WTC11 (cell line): ENCODE measurements around the gene CRELD2. TPM values are rescaled to one million over a fixed set of nuclear protein-coding genes. Genes with fewer than 3 reads are reported as not detected.

Experiments used
- ATAC-seq: fragments of 200-7000 bp; cut with Tn5 transposase; 2 replicates; pipeline ENCODE4 v1.10.0; 2021; ENCODE audit warnings: mild to moderate bottlenecking, moderate library complexity
- CTCF ChIA-PET: fragments of 300-600 bp; sonication (Branson Sonifier 250); formaldehyde crosslinking; loops from one replicate; lab custom pipeline; 2021; ENCODE audit warnings: antibody characterized with exemption; lab: Charles Lee
- POLR2A ChIA-PET: fragments of 350-600 bp; sonication (Branson Sonifier 250); formaldehyde crosslinking; loops from one replicate; lab custom pipeline; 2021; ENCODE audit warnings: antibody characterized with exemption; lab: Charles Lee
- DNase-seq: peaks from one replicate; pipeline ENCODE4 v3.0.0; 2021; ENCODE audit warnings: low spot score
- H3K27ac Mint-ChIP-seq: 2 replicates; pipeline ENCODE4 v1.8.0; 2021; ENCODE audit warnings: mixed read lengths
- H3K27me3 Mint-ChIP-seq: 2 replicates; pipeline ENCODE4 v1.8.0; 2021; ENCODE audit warnings: low read depth, mild to moderate bottlenecking, moderate library complexity, mixed read lengths
- H3K36me3 Mint-ChIP-seq: 2 replicates; pipeline ENCODE4 v1.8.0; 2021; ENCODE audit warnings: mixed read lengths
- H3K4me1 Mint-ChIP-seq: 2 replicates; pipeline ENCODE4 v1.8.0; 2022; ENCODE audit warnings: mixed read lengths
- H3K4me3 Mint-ChIP-seq: 2 replicates; pipeline ENCODE4 v1.8.0; 2021; ENCODE audit warnings: mild to moderate bottlenecking, moderate library complexity, mixed read lengths
- H3K9me3 Mint-ChIP-seq: 2 replicates; pipeline ENCODE4 v1.8.0; 2021; ENCODE audit warnings: mixed read lengths
- AFF4 ChIP-seq: sonication (generic); formaldehyde crosslinking; IDR thresholded peaks from 2 replicates; pipeline ENCODE4 v1.8.1; 2023; ENCODE audit warnings: mild to moderate bottlenecking, missing genetic modification reagents, borderline replicate concordance
- ARID4B ChIP-seq: sonication (generic); formaldehyde crosslinking; IDR thresholded peaks from 2 replicates; pipeline ENCODE4 v1.8.0; 2023; ENCODE audit warnings: missing genetic modification reagents, mild to moderate bottlenecking, borderline replicate concordance
- CDX4 ChIP-seq: fragments of 250-450 bp; sonication (Bioruptor Pico); IDR thresholded peaks from 2 replicates; pipeline ENCODE4 v1.9.0; 2021; ENCODE audit warnings: moderate library complexity, mild to moderate bottlenecking, inconsistent platforms, borderline replicate concordance
- CTCF ChIP-seq: fragments of 200-600 bp; IDR thresholded peaks from 2 replicates; pipeline ENCODE4 v1.8.0; 2022; ENCODE audit warnings: antibody characterized with exemption
- E2F4 ChIP-seq: sonication (generic); formaldehyde crosslinking; IDR thresholded peaks from 2 replicates; pipeline ENCODE4 v1.8.1; 2022; ENCODE audit warnings: low read depth, mild to moderate bottlenecking, moderate library complexity, missing genetic modification reagents, borderline replicate concordance
- EMX1 ChIP-seq: fragments of 250-450 bp; sonication (Bioruptor Pico); IDR thresholded peaks from 2 replicates; pipeline ENCODE4 v1.8.0; 2021; ENCODE audit warnings: mild to moderate bottlenecking
- FOXK1 ChIP-seq: sonication (generic); formaldehyde crosslinking; IDR thresholded peaks from 2 replicates; pipeline ENCODE4 v1.8.0; 2022; ENCODE audit warnings: mild to moderate bottlenecking, moderate library complexity, missing genetic modification reagents
- IRF1 ChIP-seq: sonication (generic); formaldehyde crosslinking; IDR thresholded peaks from 2 replicates; pipeline ENCODE4 v1.8.0; 2023; ENCODE audit warnings: missing genetic modification reagents
- JUN ChIP-seq: sonication (generic); formaldehyde crosslinking; IDR thresholded peaks from 2 replicates; pipeline ENCODE4 v1.8.0; 2023; ENCODE audit warnings: mild to moderate bottlenecking, missing genetic modification reagents
- NR3C1 ChIP-seq: sonication (generic); formaldehyde crosslinking; conservative IDR thresholded peaks from 2 replicates; pipeline ENCODE4 v1.8.1; 2023; ENCODE audit warnings: low read depth, mild to moderate bottlenecking, missing genetic modification reagents
- TCF7 ChIP-seq: sonication (generic); formaldehyde crosslinking; IDR thresholded peaks from 2 replicates; pipeline ENCODE4 v1.8.0; 2022; ENCODE audit warnings: mild to moderate bottlenecking, low read depth, missing genetic modification reagents, moderate library complexity
- USF1 ChIP-seq: sonication (generic); formaldehyde crosslinking; IDR thresholded peaks from 2 replicates; pipeline ENCODE4 v1.8.0; 2022; ENCODE audit warnings: mild to moderate bottlenecking, missing genetic modification reagents
- ZNF671 ChIP-seq: fragments of 250-450 bp; sonication (Bioruptor Pico); IDR thresholded peaks from 2 replicates; pipeline ENCODE4 v1.8.0; 2021; ENCODE audit warnings: mild to moderate bottlenecking
- ZSCAN18 ChIP-seq: fragments of 250-450 bp; sonication (Bioruptor Pico); IDR thresholded peaks from 2 replicates; pipeline ENCODE4 v2.1.2; 2022; ENCODE audit warnings: mild to moderate bottlenecking, moderate library complexity
- total RNA-seq: library from RNA; stranded (reverse); gene quantifications from 3 replicates; pipeline ENCODE4 v1.2.3, GENCODE V29; 2021

The CRELD2 gene
- total RNA-seq, 1 experiment from 2014 or later, result 42.8 TPM

GRCh38 chr22:49924113-49924833, 5.8 kb downstream of the CRELD2 start (continued):
- TF ChIP-seq CTCF, result no peak
- TF ChIP-seq IRF1 (CRISPR knock-in tag), result no peak
- TF ChIP-seq ARID4B (CRISPR knock-in tag), result no peak
- no peak for TF ChIP-seq CDX4 (CRISPR knock-in tag)

DNA sequence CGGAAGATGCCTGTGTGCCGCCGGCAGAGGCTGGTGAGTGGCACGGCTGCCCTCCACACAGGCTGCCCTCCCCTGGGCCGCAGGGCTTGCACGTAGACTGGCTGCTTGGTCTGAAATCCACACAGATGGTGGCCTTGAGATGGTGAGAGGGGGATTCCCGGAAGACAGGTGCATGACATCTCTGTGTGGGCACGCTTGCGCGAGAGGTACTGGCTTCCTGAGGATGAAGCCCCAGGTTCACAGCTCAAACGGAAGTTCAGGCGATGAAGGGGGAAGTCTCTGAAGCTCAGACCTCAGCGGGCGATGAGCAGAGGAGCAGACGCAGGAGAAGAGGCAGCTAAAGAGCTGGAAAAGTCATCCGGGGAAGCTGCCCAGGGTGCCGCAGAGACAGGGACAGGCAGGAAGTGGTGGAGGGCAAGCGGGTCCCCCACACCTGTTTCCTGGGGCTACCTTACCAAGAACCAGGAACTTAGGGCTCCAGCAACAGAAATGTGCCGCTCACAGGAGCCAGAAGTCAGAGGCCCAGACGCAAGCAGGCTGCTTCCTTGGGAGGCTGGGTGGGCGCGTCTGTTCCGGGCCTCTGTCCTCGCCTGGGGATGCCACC, 7.2 kb downstream of the CRELD2 start:
- ChIA-PET POLR2A (no interaction called here), CTCF (interaction anchor here (2.2 kb wide), 1 partner anchor 105 kb away, joined by 13 read pairs; no protein-coding TSS in a partner anchor)
- Mint-ChIP-seq H3K36me3 (peaks cover 9% of the 10 kb centered on the region; the same call in 1 of the 2 replicates), H3K27ac (peak overlapping the region; percentile 86), H3K9me3 (no peaks in the 10 kb centered on the region), H3K4me3 (no peak overlapping the region), H3K27me3 (peaks cover 7% of the 10 kb centered on the region), H3K4me1 (peaks cover 8% of the 10 kb centered on the region)
- DNase-seq (no peak), ATAC-seq (no peak)
- TF ChIP-seq FOXK1 (CRISPR knock-in tag), result no peak
- TF ChIP-seq USF1, result no peak
- TF ChIP-seq NR3C1 (CRISPR knock-in tag), result no peak
- TF ChIP-seq JUN (CRISPR knock-in tag), result no peak
- TF ChIP-seq TCF7 (CRISPR knock-in tag), result no peak
- no peak for TF ChIP-seq ZNF671
- no peak for TF ChIP-seq E2F4 (CRISPR knock-in tag)
- no peak for TF ChIP-seq AFF4 (CRISPR knock-in tag)
- no peak for TF ChIP-seq IRF1 (CRISPR knock-in tag)
- no peak for TF ChIP-seq EMX1 (CRISPR knock-in tag)
- no peak for TF ChIP-seq ZSCAN18 (CRISPR knock-in tag)
